CD4-positive, alpha-beta T cell (primary cell): Measurements from ENCODE around the gene THOP1. TPM values are rescaled to one million over a fixed set of nuclear protein-coding genes. Genes with fewer than 3 reads are reported as not detected.

Experiments
- ATAC-seq: fragments of 200-7000 bp; cut with Tn5 transposase; one replicate; pipeline ENCODE4 v1.10.0; 2022; ENCODE audit warnings: mild to moderate bottlenecking; ENCODE audit not compliant: poor library complexity
- CTCF ChIA-PET: fragments of 350-600 bp; sonication (Branson Sonifier 250); formaldehyde crosslinking; loops from one replicate; lab custom pipeline; 2021; ENCODE audit warnings: antibody characterized with exemption, inconsistent platforms; lab: Charles Lee
- POLR2A ChIA-PET: fragments of 350-600 bp; sonication (Branson Sonifier 250); formaldehyde crosslinking; loops from one replicate; lab custom pipeline; 2021; ENCODE audit warnings: antibody characterized with exemption, inconsistent platforms; lab: Charles Lee
- DNase-seq, 14 experiments: peaks; one replicate each; pipeline ENCODE4 v3.0.0-alpha.2; 2013 to 2020; ENCODE audit warnings: mixed read lengths in 2 of 14
- H3K27ac ChIP-seq, 2 donors: one replicate each; pipeline versions ENCODE4 v1.5.1 to v1.7.0; 2013; ENCODE audit warnings: low read length in 2 of 2, low read depth in 1 of 2, mild to moderate bottlenecking in 1 of 2
- H3K27me3 ChIP-seq, 2 experiments: 1 replicate in 1 of 2; 2 replicates in 1 of 2; pipeline versions ENCODE4 v1.6.1 to v1.7.0; 2013; ENCODE audit warnings: low read length in 2 of 2, control low read depth in 1 of 2, mild to moderate bottlenecking in 1 of 2, moderate library complexity in 1 of 2; ENCODE audit not compliant: insufficient read depth in 2 of 2, control insufficient read depth in 1 of 2
- H3K36me3 ChIP-seq: one replicate; pipeline ENCODE4 v1.6.1; 2013; ENCODE audit warnings: low read length, control low read depth; ENCODE audit not compliant: insufficient read depth
- H3K4me1 ChIP-seq: one replicate; pipeline ENCODE4 v1.6.1; 2013; ENCODE audit warnings: low read length, control low read depth; ENCODE audit not compliant: insufficient read depth
- H3K4me3 ChIP-seq: one replicate; pipeline ENCODE4 v1.5.1; 2013; ENCODE audit warnings: mild to moderate bottlenecking, low read length, moderate library complexity
- H3K9me3 ChIP-seq, 2 experiments: 1 replicate in 1 of 2; 2 replicates in 1 of 2; pipeline versions ENCODE4 v1.6.1 to v1.7.0; 2013; ENCODE audit warnings: low read length in 2 of 2, mild to moderate bottlenecking in 2 of 2, control low read depth in 1 of 2, moderate library complexity in 1 of 2; ENCODE audit not compliant: control insufficient read depth in 1 of 2, insufficient read depth in 1 of 2
- H3K27ac Mint-ChIP-seq: one replicate; pipeline ENCODE4 v1.8.0; 2020; ENCODE audit warnings: mixed read lengths
- H3K27me3 Mint-ChIP-seq: one replicate; pipeline ENCODE4 v1.8.0; 2021; ENCODE audit warnings: mixed read lengths
- H3K36me3 Mint-ChIP-seq: one replicate; pipeline ENCODE4 v1.8.0; 2021; ENCODE audit warnings: low read depth, mixed read lengths
- H3K4me1 Mint-ChIP-seq: one replicate; pipeline ENCODE4 v1.8.0; 2021; ENCODE audit warnings: low read depth, mixed read lengths
- H3K4me3 Mint-ChIP-seq: one replicate; pipeline ENCODE4 v1.8.0; 2020; ENCODE audit warnings: mild to moderate bottlenecking, mixed read lengths
- H3K9me3 Mint-ChIP-seq: one replicate; pipeline ENCODE4 v1.8.0; 2020; ENCODE audit warnings: mixed read lengths
- CTCF ChIP-seq: fragments of 200-600 bp; IDR thresholded peaks from one replicate; pipeline ENCODE4 v1.8.0; 2022; ENCODE audit warnings: antibody characterized with exemption, mild to moderate bottlenecking
- intact Hi-C, 2 experiments: fragments of 100-400 bp; cut with DNase I in 1 of 2; cut with micrococcal nuclease in 1 of 2; formaldehyde crosslinking; loops; one replicate each; pipeline versions ENCODE4 v1.15.1 to v1.9.0; 2023 to 2025; cut with DNase I, micrococcal nuclease
- total RNA-seq, 174 experiments: library from RNA in 2 of 174; stranded (reverse) in 2 of 174; gene quantifications; one replicate each; pipeline ENCODE4 v1.2.3 and lab custom pipeline; 2021 to 2026

Gene THOP1
- total RNA-seq, 2 experiments from 2014 or later = 26.6 to 27.3 TPM

GRCh38 chr19:2744113-2744512, 41.2 kb upstream of the THOP1 start:
- no peak overlapping the region for H3K4me3 ChIP-seq
- no peaks in the 10 kb centered on the region for H3K36me3 ChIP-seq
- Mint-ChIP-seq H3K9me3 (no peaks in the 10 kb centered on the region), H3K4me3 (no peak overlapping the region), H3K4me1 (peaks cover 10% of the 10 kb centered on the region), H3K27me3 (peaks cover 25% of the 10 kb centered on the region), H3K27ac (no peak overlapping the region), H3K36me3 (no peaks in the 10 kb centered on the region)
- H3K9me3 ChIP-seq = no peaks in the 10 kb centered on the region
- no peak for ATAC-seq
- peaks cover 14% of the 10 kb centered on the region for H3K4me1 ChIP-seq
- ChIA-PET POLR2A (interaction anchor here (0.6 kb wide), 1 partner anchor 218 kb away, joined by 3 read pairs; no protein-coding TSS in a partner anchor), CTCF (no interaction called here)
- H3K27me3 ChIP-seq = peaks cover 4 to 5% of the 10 kb centered on the region in 2 experiments
- DNase-seq = no peak
- TF ChIP-seq CTCF = no peak
- H3K27ac ChIP-seq = no peak overlapping the region
- intact Hi-C loops = loop anchor here in 1 of 2 experiments (5.0 kb wide), 2 partner anchors 203 to 287 kb away; partner anchors contain the start of gene LMNB2

GRCh38 chr19:2747349-2747748, 38.0 kb upstream of the THOP1 start:
- Histone ChIP-seq H3K9me3 (no peaks in the 10 kb centered on the region), H3K4me1 (peaks cover 6% of the 10 kb centered on the region), H3K27ac (no peak overlapping the region), H3K36me3 (no peaks in the 10 kb centered on the region), H3K4me3 (no peak overlapping the region), H3K27me3 (no peaks in the 10 kb centered on the region)
- H3K27ac Mint-ChIP-seq = no peak overlapping the region
- H3K27me3 Mint-ChIP-seq = peaks cover 15% of the 10 kb centered on the region
- H3K36me3 Mint-ChIP-seq = no peaks in the 10 kb centered on the region
- DNase-seq (no peak), ATAC-seq (no peak)
- H3K4me1 Mint-ChIP-seq = no peaks in the 10 kb centered on the region
- ChIA-PET CTCF (no interaction called here), POLR2A (no interaction called here)
- intact Hi-C loops = no loop called here
- H3K9me3 Mint-ChIP-seq = no peaks in the 10 kb centered on the region
- H3K4me3 Mint-ChIP-seq = no peak overlapping the region
- no peak for TF ChIP-seq CTCF

DNA sequence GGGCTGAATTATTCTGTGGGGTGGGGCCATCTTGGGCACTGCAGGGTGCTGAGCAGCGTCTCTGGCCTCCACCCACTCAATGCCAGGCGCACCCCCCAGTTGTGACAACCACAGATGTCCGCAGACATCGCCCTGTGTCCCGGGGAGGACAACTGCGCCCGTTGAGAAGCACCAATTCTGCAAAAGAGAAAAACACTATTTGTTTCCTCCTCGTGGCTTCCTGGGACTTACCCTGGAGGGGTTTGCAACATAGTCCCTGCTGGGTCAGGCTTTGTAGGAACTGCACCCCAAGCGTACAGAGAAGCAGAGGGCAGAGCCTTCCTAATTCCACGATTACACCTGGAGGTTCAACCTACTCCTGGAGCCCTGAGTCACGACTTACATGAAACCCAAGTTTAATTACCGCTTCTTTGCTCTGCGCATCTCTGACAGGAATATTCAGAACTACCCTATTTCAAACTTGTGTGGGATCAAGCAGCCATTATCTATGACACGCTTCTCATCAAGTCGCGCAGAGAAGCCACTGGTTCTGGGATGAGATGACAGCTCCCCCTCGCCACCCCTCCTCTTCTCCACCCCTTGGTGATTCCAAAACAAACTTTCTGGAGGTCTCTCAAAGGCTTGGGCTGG, 34.4 kb upstream of the THOP1 start:
- intact Hi-C loops = no loop called here
- no peaks in the 10 kb centered on the region for H3K36me3 Mint-ChIP-seq
- Histone ChIP-seq H3K27ac (no peak overlapping the region), H3K9me3 (no peaks in the 10 kb centered on the region), H3K4me3 (no peak overlapping the region), H3K27me3 (no peaks in the 10 kb centered on the region), H3K36me3 (peaks cover 20% of the 10 kb centered on the region), H3K4me1 (peaks cover 6% of the 10 kb centered on the region)
- DNase-seq = no peak
- no peak for TF ChIP-seq CTCF
- H3K4me1 Mint-ChIP-seq = no peaks in the 10 kb centered on the region
- H3K9me3 Mint-ChIP-seq = no peaks in the 10 kb centered on the region
- ATAC-seq = no peak
- no peak overlapping the region for H3K4me3 Mint-ChIP-seq
- ChIA-PET CTCF (interaction anchor here (2.6 kb wide), 1 partner anchor 103 kb away, joined by 58 read pairs; no protein-coding TSS in a partner anchor), POLR2A (no interaction called here)
- no peak overlapping the region for H3K27ac Mint-ChIP-seq
- no peaks in the 10 kb centered on the region for H3K27me3 Mint-ChIP-seq
